HG02943 (cell line): ENCODE data around the gene AHCTF1.

Experiments
- ATAC-seq: cut with Tn5 transposase; IDR thresholded peaks from one replicate; pipeline ENCODE4 v1.9.1; 2021; ENCODE audit warnings: mild to moderate bottlenecking, low read depth, moderate library complexity; ENCODE audit not compliant: unreplicated experiment

The AHCTF1 gene

DNA sequence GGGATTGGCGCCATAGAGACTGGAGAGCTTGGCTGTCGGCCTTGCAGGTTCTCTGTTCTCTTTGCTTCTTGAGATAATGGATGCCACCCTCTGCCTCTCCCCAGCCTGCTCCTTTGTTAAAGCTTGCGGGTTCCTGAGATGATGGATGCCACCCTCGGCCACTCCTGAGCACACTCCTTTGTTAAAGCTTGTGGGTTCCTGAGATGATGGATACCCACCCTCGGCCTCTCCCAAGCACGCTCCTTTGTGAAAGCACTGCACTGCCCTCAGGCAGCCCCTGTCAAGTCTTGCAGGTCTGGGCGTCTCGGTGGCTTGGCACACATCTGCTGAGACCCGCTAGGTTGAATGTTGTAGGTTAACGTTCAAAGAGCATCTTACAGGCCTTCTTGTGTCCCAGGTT, 131.0 kb downstream of the AHCTF1 start:
- ATAC-seq = no peak

DNA sequence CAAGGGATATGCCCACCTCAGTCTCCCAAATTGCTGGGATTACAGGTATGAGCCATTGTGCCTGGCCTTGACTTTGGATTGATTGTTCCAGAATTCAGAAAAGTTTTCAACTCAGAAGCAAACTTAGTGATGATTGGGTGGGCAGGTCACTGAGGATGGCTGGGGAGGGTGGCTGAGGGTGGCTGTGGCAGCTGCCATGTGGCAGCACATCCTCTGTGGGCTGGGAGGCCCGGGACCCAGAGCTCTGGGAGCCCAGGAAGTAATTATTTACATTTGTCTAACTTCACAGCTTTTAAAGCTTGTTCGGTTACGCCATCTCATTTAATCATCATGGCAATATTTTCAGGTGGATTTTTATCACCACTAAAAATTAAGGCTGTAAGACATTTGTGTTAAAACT, 131.4 kb downstream of the AHCTF1 start:
- no peak for ATAC-seq

DNA sequence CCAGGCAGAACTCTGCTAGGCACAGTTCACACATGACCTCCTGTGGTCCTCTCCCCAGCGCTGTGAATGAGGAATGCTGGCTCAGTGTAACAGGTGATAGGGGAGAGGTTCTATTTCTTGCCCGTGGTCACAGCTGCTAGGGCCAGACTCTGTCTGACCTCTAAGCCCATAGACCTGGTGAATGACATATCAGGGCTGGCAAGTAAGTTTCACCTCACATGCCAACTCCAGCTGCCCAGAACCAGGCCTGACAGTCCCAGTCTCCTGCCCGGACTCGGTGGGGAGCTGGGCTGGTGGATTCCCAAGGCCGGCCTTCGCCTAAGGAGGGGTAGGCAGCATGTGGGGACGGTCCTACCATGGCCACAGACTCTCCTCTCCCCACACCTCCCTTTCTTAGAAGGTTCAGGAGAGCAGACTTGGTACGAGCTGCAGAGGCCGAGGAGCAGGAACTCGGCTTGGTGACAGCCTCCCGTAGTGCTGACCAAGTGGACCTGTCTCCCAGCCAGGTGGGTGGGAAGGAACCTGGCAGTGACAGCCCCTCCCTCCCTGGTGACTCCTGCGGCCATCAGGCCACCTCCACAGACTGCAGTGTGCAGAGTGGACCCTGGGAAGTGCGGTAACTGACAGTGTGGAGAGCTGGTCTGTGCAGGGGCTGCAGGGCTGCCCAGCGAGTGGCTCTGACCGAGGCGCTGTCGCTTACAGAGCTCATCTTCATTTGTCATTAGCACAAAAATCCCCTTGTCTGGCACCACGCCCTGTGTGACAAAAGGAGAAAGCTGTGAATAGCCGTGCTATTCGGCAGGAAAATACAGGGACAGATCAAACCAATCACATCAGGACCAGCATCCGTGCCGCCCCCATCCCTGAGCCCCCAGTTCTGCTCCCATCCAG, 132.9 kb downstream of the AHCTF1 start:
- ATAC-seq = no peak

DNA sequence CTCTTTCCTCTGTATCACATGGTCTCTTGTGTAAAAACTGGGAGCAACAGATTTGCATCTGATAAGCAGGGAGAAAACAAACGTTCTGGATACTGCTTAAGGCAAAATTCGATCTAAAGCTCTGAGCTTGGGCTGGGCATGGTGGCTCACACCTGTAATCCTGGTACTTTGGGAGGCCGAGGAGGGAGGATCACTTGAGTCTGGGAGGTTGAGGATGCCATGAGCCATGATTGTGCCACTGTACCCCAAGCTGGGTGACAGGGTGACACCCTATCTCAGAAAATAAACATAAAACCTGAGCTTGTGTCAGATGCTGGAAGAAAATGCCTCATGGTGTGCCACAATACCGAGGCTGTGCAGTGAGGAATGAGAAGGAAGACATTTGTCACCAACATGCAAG, 133.6 kb downstream of the AHCTF1 start:
- no peak for ATAC-seq

DNA sequence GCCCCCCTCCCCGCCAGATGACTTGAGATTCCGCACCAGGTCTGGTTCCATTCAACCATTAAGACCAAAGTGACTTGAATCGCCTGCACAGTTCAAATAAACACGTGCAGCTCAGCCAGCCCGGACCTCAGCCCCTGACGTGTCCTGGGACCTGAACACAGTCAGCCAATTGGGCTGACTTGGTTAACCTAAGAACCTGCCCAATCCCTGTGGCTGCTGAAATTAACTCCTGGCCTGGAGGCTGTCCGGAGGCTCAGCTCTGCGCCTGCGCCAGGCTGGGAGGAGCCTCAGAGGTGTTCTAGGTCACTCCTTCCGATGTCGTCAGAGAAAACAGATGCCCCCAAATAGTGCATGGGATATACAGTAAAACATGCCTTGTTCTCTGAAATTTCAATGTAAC, 134.2 kb downstream of the AHCTF1 start:
- no peak for ATAC-seq

DNA sequence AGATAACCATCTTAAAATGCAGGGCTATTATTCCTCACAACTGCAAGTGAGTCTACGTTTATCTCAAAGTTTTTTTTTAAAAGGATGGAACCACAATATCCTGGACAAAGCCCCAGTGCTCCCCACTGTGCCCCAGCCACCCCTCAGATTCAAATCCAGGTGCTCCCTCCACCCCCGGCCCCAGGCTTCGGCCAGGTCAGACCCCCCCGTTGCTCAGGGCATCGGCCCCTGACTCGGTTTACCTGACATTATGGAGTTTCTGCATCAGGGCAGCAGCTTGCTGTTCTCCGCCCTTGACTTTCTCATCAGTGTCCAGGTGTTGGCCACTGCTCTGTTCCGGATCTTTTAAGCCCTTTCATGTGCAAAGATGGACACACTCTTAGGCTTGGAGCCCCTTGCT, 134.6 kb downstream of the AHCTF1 start:
- no peak for ATAC-seq

DNA sequence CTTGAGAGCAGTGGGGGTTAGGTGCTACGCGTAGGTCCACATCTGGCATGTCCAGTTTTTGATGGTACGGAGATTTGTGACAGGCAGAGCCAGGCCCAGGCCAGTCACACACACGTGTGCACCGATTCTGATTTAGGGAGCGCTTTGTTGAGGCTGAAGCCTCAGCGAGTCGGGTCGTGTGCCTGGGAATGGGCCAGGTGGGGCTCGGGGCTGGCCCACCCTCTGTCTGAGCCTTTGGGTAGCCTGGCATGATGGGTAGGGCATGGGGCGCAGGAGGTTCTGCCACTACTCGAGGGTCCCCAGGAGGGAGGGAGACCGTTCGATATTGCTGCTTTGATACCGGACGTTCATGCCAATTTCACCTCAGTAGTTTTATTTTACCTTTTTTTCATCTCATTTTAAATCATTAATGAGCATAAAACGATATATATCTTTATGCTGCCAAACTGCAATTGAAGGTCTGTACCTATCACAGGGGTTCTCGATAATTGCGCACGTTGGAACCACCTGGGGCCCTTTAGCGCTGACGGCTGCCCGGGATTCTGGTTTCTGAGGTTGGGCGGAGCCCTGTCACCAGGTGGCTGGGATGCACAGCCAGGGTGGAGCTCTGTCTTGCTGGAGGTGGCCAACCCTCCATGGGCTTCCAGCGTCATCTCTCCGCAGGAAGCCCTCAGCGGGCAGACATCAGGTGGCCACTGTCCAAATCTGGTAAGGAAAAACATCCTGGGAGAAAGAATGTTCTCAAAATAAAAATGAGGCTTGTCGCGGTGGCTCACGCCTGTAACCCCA, 135.6 kb downstream of the AHCTF1 start:
- ATAC-seq = no peak

DNA sequence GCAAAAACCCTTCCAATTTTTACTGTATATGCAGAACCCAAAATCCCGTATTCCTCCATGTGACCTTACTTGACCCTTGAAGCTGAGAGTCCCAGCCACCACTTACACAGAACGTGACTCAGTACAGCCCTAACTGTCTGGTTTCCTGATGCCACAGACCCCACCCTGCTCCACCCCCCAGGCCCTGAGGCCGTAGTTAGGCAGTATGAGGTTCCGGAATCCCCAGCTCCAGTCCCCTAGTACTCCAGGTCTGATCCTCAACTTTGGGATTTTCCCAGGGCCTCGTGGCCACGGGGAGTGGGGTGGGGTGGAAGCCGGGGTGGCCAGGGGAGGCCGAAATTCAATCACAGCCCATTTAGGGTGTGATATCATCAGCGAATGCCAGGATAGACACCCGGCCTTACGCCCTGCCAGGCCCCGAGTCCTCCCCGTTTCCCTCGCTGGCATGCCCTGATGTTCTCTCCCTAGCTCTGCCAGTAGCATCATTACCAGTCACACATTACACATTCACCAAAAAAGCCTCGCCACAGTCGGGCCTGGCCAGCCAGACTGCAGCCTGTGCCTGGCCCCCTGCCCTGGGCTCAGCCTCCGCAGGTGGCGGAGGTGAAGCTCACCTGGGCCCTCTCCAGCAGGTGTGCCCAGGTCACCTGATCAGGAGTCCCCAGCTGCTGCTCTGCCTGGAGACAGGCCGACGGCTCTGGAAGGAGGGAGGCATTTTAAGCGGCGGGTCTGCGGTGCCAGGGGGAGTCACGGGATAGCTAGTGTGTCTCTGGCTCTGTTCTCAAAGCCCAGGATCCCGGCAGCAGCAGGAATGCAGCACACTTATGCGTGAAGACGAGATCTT, 136.7 kb downstream of the AHCTF1 start:
- ATAC-seq = no peak

DNA sequence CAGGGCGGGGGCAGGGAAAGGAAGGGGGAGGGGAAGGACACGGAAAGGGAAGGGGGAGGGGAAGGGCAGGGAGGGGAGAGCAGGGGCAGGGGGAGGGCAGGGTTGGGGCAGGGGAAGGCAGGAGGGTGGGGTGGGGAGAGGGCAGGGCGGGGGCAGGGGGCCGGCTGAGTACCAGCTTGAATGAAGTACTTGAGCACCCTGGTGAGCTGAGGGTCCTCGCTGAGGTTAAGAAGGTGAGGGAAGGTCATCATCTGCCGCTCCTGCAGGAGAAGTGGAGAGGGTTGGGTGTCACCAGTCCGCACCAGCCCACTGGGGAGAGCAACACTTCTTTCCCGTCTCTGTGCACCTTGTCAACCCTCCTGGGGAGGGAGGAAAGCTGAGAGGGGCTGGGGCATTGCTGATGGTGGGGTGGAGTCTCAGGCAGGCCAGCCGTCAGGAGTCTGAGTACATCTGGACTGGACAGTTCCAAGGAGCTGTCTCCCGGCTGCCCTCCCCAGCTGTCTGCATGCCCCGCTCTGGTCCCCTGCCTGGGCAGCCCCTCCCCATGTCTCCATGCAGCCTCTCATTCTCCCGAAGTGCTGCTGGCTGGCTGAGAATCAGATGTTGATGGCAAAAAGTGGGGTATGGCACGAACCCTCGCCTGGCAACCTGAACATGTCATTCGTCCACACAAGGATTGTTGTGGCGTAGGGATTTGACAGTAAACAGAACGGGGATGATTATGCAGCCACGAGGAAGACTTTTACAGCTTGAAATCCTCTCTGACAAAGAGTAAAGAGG, 137.5 kb downstream of the AHCTF1 start:
- ATAC-seq = no peak

DNA sequence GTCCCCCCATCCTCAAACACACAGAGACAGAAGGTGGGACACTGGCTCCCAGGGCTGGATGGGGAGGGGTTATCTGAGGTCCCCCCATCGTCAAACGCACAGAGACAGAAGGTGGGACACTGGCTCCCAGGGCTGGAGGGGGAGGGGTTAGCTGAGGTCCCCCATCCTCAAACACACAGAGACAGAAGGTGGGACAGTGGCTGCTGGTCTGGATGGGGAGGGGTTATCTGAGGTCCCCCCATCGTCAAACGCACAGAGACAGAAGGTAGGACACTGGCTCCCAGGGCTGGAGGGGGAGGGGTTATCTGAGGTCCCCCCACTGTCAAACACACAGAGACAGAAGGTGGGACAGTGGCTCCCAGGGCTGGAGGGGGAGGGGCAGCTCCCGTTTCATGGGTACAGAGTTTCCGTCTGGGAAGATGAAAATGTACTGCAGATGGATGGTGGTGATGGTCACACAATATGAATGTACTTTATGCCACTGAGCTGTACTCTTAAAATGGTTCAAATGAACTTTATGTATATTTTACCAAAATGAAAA, 138.3 kb downstream of the AHCTF1 start:
- no peak for ATAC-seq

DNA sequence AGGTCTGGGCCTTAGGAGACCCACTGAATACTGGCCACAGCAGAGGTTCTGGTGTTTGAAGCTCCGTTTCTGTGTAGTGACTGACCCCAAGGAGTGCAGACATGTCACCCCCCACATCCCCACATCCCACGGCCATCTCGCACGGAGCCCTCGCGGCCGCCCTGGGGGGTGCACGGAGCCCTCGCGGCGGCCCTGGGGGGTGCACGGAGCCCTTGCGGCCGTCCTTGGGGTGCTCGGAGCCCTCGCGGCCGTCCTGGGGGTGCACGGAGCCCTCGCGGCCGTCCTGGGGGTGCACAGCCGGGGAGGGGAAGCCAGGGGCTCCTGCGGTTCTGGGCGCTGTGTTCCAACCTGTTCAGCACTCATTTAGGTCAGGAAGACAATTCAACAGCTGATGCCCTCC, 139.1 kb downstream of the AHCTF1 start:
- ATAC-seq = no peak

DNA sequence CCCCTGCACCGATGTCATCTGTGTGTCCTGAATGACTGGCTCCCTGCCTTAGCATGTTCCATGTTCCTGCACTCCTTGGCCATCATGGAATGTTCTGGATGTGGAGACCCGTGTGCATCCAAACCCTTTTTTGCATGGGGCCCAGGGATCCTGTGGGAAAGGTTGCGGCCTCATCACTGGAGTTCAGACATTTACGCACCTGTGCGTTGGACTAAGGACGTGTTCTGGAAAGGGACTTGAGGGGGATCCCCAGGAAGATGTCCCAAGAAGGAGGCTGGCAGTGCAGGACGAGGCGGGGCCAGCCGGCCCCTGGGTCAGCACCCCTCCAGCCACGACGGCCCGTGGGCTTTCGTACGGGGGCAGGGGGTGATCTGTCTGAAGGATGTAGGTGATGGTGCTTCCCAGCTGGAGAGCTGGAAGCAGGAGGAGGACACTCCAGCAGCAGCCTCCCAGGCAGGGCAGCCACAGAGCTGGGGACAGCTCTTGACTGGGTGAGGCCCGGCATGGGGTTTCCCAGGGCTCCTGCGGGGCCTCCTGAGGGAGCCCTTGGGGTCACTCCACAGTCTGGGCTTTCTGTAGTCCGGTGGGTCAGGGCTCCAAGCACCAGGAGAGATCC, 140.3 kb downstream of the AHCTF1 start:
- no peak for ATAC-seq

DNA sequence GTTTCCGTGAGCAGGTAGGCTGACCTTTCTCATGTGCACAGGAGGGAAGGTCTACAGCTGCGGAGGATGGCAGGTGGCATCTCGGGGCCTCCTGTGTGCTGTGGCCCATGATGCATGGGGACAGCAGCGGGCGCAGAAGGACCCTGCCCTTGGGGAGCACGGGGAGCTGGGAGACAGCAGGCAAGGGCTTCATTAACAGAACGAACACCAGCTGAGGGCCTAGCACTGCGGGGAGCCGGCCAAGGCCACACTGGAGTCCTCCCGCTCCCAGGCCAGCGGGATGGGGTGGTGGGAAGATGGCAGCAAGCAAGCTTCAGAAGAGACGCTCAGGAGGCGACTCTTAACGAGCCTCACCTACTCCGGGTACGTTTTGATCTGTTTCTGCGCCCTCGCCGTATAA, 140.9 kb downstream of the AHCTF1 start:
- no peak for ATAC-seq

DNA sequence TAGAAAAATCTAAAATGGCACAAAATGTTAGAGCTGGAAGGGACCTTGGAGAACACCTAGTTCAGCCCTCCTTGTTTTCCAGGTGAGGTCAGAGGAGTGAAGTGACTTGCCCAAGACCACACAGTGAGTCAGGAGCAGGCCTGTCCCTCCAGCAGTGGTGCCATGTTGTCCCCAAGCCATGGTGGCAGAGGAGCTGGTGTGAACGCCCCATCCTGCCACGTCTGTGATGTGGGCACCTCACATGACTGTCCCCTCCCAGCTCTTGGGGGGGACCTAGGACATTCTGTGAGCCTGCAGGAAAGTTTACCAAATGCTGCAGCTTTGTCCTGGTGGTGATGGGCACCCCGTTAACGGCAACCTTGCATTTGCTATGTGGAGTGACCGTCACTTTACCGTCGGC, 141.4 kb downstream of the AHCTF1 start:
- ATAC-seq = no peak

DNA sequence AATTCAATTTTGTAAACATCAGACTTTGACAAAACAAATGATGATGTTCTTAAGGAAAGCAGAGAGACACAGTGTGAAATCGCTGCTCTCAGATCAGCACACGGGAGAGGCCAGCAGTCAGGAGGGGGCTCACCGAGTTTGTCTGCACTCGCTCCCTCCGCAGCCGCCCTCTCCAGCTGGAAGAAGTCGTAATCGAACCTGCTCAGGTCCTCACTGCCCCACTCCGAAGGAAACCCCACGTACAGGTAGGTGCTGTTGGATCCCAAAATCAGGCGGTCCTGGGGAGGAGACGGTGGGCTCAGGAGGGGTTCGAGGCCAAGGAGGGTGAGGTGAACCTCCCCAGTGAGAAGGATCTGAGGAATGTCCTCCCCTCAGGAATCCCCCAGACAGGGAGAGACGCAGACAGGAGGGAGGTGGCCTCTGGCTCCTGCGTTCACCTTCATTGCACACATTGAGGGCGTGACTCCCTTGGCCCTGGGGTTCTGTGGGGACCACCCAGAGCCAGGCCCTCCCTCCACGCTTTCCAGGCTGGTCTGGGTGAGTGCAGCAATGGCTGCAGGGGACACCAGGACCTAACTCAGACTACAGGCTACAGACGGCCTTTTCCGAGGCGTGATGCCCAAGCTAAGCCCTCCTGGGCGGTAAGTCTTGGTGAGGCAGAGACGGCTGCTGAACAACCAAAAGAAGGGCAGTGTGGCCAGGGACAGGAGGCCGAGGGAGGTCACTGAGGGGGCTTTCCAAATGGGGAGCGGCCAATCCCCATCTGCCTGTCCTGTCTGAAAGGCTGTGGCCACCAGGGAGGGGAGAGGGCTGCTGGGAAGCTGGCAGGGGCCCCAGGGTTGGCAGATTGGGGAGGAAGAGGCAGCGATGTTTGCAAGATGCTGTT, 142.1 kb downstream of the AHCTF1 start:
- ATAC-seq = no peak
